GM12864 (cell line): Measurements from ENCODE around the gene RAB30.
"Not testable (repeated sequence)": the region's sequence is repeated elsewhere in the genome, so short reads cannot be mapped to it uniquely, and the experiment has no call there.

Experiments used
- DNase-seq: peaks from one replicate; pipeline ENCODE4 v3.0.0-alpha.2; 2011; ENCODE audit warnings: low read depth
- H3K4me3 ChIP-seq: 2 replicates; pipeline ENCODE4 v1.5.1; 2011; ENCODE audit warnings: mild to moderate bottlenecking, low read depth, low read length, control low read depth
- CTCF ChIP-seq: IDR thresholded peaks from 2 replicates; pipeline ENCODE4 v1.5.1; 2011; ENCODE audit warnings: low read depth, mild to moderate bottlenecking, moderate library complexity, low read length, control low read depth, inconsistent platforms; ENCODE audit errors: missing control alignments

RAB30 gene

GRCh38 chr11:82978422-82979099 is 93.1 kb downstream of the RAB30 start:
- no peak for TF ChIP-seq CTCF
- DNase-seq, result no peak
- no peak overlapping the region for H3K4me3 ChIP-seq

- H3K4me3 ChIP-seq, result no peak overlapping the region
- no peak for TF ChIP-seq CTCF
- DNase-seq, result no peak
Observed at GRCh38 chr11:82976786-82977185, 94.9 kb downstream of the RAB30 start.

GRCh38 chr11:82975882-82976281 is 95.8 kb downstream of the RAB30 start:
- H3K4me3 ChIP-seq, result no peak overlapping the region
- no peak for TF ChIP-seq CTCF
- DNase-seq, result no peak

GRCh38 chr11:82974851-82975250 is 96.8 kb downstream of the RAB30 start:
- TF ChIP-seq CTCF, result no peak
- H3K4me3 ChIP-seq, result no peak overlapping the region
- no peak for DNase-seq

GRCh38 chr11:82974135-82974534 is 97.6 kb downstream of the RAB30 start:
- DNase-seq, result no peak
- TF ChIP-seq CTCF, result no peak
- H3K4me3 ChIP-seq, result no peak overlapping the region

- TF ChIP-seq CTCF, result no peak
- no peak overlapping the region; the same call in 1 of the 2 replicates for H3K4me3 ChIP-seq
Observed at GRCh38 chr11:82972103-82972502, 99.6 kb downstream of the RAB30 start.

GRCh38 chr11:82971519-82971946 is 100.2 kb downstream of the RAB30 start:
- DNase-seq, result peak; percentile 86
- H3K4me3 ChIP-seq, result peak overlapping the region; percentile 30; the same call in 1 of the 2 replicates

More at GRCh38 chr11:82972103-82972502, 99.6 kb downstream of the RAB30 start:
- DNase-seq, result no peak

- DNase-seq, H3K4me3 ChIP-seq: not testable (repeated sequence)
Observed at GRCh38 chr11:82970507-82971083, 101.1 kb downstream of the RAB30 start.
